Astrocyte (in vitro differentiated cells and primary cell): ENCODE data around the gene LGMN.

Source experiments
- CTCF ChIP-seq: IDR thresholded peaks from 2 replicates; pipeline ENCODE4 v1.5.1; 2011; ENCODE audit warnings: low read depth, mild to moderate bottlenecking, inconsistent platforms, low read length, moderate library complexity; ENCODE audit not compliant: insufficient read depth
- EZH2 ChIP-seq: IDR thresholded peaks from 2 replicates; pipeline ENCODE4 v1.6.1; 2012; ENCODE audit warnings: mild to moderate bottlenecking, low read length, inconsistent platforms; ENCODE audit not compliant: insufficient read depth

DNA sequence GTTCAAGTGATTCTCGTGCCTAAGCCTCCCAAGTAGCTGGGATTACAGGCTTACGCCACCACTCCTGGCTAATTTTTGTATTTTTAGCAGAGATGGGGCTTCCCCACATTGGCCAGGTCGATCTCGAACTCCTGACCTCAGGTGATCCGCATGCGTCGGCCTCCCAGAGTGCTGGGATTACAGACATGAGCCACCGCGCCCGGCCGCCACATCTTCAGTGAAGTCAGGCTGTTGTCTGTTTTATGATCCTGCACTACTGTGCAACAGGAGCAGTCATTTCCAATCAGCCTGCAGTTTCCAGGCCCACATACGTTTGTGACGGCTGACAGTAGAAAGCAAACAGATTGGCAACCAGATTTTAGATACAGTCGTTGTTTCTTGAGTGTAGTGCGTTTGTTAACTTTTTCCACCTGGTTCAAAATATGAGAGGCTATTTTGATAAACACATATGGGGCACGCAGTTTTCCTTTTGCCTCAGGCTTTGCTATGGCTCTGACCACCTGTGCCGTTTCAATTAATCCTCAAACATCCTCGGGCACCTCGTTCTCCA is 74.8 kb downstream of the LGMN start:
- TF ChIP-seq CTCF (no peak), EZH2 (no peak)
